DND-41 (cell line): ENCODE data around the gene FAM114A1.

Source experiments
- ATAC-seq: fragments of 200-7000 bp; cut with Tn5 transposase; 3 replicates; pipeline ENCODE4 v1.9.1; 2021; ENCODE audit warnings: low read depth; ENCODE audit not compliant: insufficient read depth
- DNase-seq: peaks from one replicate; pipeline ENCODE4 v3.0.0-alpha.2; 2020
- H2AFZ ChIP-seq: 2 replicates; pipeline ENCODE4 v1.6.0; 2012; ENCODE audit warnings: low read depth, low read length
- H3K27ac ChIP-seq: 2 replicates; pipeline ENCODE4 v1.5.1; 2012; ENCODE audit warnings: low read length, inconsistent platforms
- H3K27me3 ChIP-seq: fragments of 200-600 bp; sonication (generic); 2 replicates; pipeline ENCODE4 v1.6.0; 2012; ENCODE audit warnings: low read length, mild to moderate bottlenecking, inconsistent platforms; ENCODE audit not compliant: insufficient read depth, poor library complexity
- H3K36me3 ChIP-seq: 2 replicates; pipeline ENCODE4 v1.5.1; 2012; ENCODE audit warnings: low read length, inconsistent platforms; ENCODE audit not compliant: insufficient read depth
- H3K4me1 ChIP-seq: 2 replicates; pipeline ENCODE4 v1.5.1; 2012; ENCODE audit warnings: mild to moderate bottlenecking, low read length; ENCODE audit not compliant: insufficient read depth
- H3K4me2 ChIP-seq: 2 replicates; pipeline ENCODE4 v1.6.0; 2012; ENCODE audit warnings: mild to moderate bottlenecking, moderate library complexity, low read length, inconsistent platforms; ENCODE audit not compliant: insufficient read depth
- H3K4me3 ChIP-seq, 2 experiments: fragments of 200-600 bp in 1 of 2; shearing (Covaris generic) in 1 of 2; 2 replicates each; pipeline ENCODE4 v1.5.1; 2012 to 2016; ENCODE audit warnings: inconsistent platforms in 2 of 2, low read length in 2 of 2, mild to moderate bottlenecking in 2 of 2, low read depth in 1 of 2, moderate library complexity in 1 of 2
- H3K79me2 ChIP-seq: 2 replicates; pipeline ENCODE4 v1.6.0; 2012; ENCODE audit warnings: low read length, inconsistent platforms; ENCODE audit not compliant: insufficient read depth
- H3K9ac ChIP-seq: 2 replicates; pipeline ENCODE4 v1.6.0; 2012; ENCODE audit warnings: low read depth, mild to moderate bottlenecking, inconsistent platforms, low read length, moderate library complexity
- H3K9me3 ChIP-seq: 2 replicates; pipeline ENCODE4 v1.5.1; 2012; ENCODE audit warnings: low read length, moderate library complexity, mild to moderate bottlenecking, inconsistent platforms; ENCODE audit not compliant: insufficient read depth, severe bottlenecking
- H4K20me1 ChIP-seq: 2 replicates; pipeline ENCODE4 v1.6.0; 2012; ENCODE audit warnings: low read length; ENCODE audit not compliant: insufficient read depth
- CTCF ChIP-seq: IDR thresholded peaks from 2 replicates; pipeline ENCODE4 v1.5.1; 2012; ENCODE audit warnings: borderline replicate concordance, low read length, moderate library complexity, mild to moderate bottlenecking; ENCODE audit not compliant: poor library complexity, severe bottlenecking; ENCODE audit errors: extremely low read depth
- EZH2 ChIP-seq: IDR thresholded peaks from 3 replicates; pipeline ENCODE4 v1.6.1; 2012; ENCODE audit warnings: borderline replicate concordance, low read depth, mild to moderate bottlenecking, moderate library complexity, low read length, inconsistent platforms; ENCODE audit not compliant: severe bottlenecking

FAM114A1 gene

GRCh38 chr4:38917481-38918025 lies 49.9 kb downstream of the FAM114A1 start:
- H3K36me3 ChIP-seq = no peaks in the 10 kb centered on the region
- no peak for TF ChIP-seq EZH2
- TF ChIP-seq CTCF = no peak
- no peak for DNase-seq

GRCh38 chr4:38919494-38919893 lies 51.9 kb downstream of the FAM114A1 start:
- no peaks in the 10 kb centered on the region for H3K9me3 ChIP-seq
- H3K4me2 ChIP-seq = no peak overlapping the region
- no peaks in the 10 kb centered on the region; the same call in 1 of the 2 replicates for H3K4me1 ChIP-seq
- no peaks in the 10 kb centered on the region for H3K36me3 ChIP-seq
- H3K4me3 ChIP-seq = no peak overlapping the region
- no peaks in the 10 kb centered on the region for H3K79me2 ChIP-seq
- H3K27ac ChIP-seq = no peak overlapping the region
- TF ChIP-seq EZH2 (no peak), CTCF (no peak)
- no peak overlapping the region for H3K9ac ChIP-seq
- peaks cover under 1% of the 10 kb centered on the region for H3K27me3 ChIP-seq
- no peaks in the 10 kb centered on the region for H4K20me1 ChIP-seq
- ATAC-seq (no peak), DNase-seq (no peak)
- H2AFZ ChIP-seq = no peak overlapping the region

More at GRCh38 chr4:38917481-38918025, 49.9 kb downstream of the FAM114A1 start:
- no peaks in the 10 kb centered on the region for H3K79me2 ChIP-seq
- no peak overlapping the region for H3K4me2 ChIP-seq
- no peak for ATAC-seq
- no peaks in the 10 kb centered on the region for H3K9me3 ChIP-seq
- H3K9ac ChIP-seq = no peak overlapping the region
- no peaks in the 10 kb centered on the region for H4K20me1 ChIP-seq
- H3K4me1 ChIP-seq = no peaks in the 10 kb centered on the region; the same call in 1 of the 2 replicates
- no peak overlapping the region for H2AFZ ChIP-seq
- H3K27me3 ChIP-seq = no peaks in the 10 kb centered on the region
- H3K27ac ChIP-seq = no peak overlapping the region
- no peak overlapping the region for H3K4me3 ChIP-seq

GRCh38 chr4:38920186-38920585 lies 52.6 kb downstream of the FAM114A1 start:
- H3K27ac ChIP-seq = no peak overlapping the region
- H3K27me3 ChIP-seq = peaks cover 5% of the 10 kb centered on the region
- TF ChIP-seq CTCF = no peak
- TF ChIP-seq EZH2 = no peak
- H3K4me1 ChIP-seq = no peaks in the 10 kb centered on the region; the same call in 1 of the 2 replicates
- no peaks in the 10 kb centered on the region for H4K20me1 ChIP-seq
- H3K4me3 ChIP-seq = no peak overlapping the region
- no peak overlapping the region for H2AFZ ChIP-seq
- no peak overlapping the region for H3K9ac ChIP-seq
- DNase-seq = no peak
- no peak overlapping the region for H3K4me2 ChIP-seq
- no peak for ATAC-seq
- no peaks in the 10 kb centered on the region for H3K36me3 ChIP-seq
- H3K79me2 ChIP-seq = no peaks in the 10 kb centered on the region
- H3K9me3 ChIP-seq = no peaks in the 10 kb centered on the region

GRCh38 chr4:38920677-38921076 lies 53.1 kb downstream of the FAM114A1 start:
- Histone ChIP-seq H3K9ac (no peak overlapping the region), H3K27me3 (peaks cover 5% of the 10 kb centered on the region), H4K20me1 (no peaks in the 10 kb centered on the region), H2AFZ (no peak overlapping the region), H3K9me3 (no peaks in the 10 kb centered on the region), H3K4me2 (no peak overlapping the region), H3K27ac (no peak overlapping the region), H3K4me3 (no peak overlapping the region), H3K4me1 (no peaks in the 10 kb centered on the region), H3K79me2 (no peaks in the 10 kb centered on the region), H3K36me3 (no peaks in the 10 kb centered on the region)
- TF ChIP-seq CTCF = no peak
- no peak for TF ChIP-seq EZH2
- ATAC-seq (no peak), DNase-seq (no peak)
